ENCODE data around the gene ITPKC. TPM values are rescaled to one million over a fixed set of nuclear protein-coding genes. Genes with fewer than 3 reads are reported as not detected.

The ITPKC gene
- total and polyA plus RNA-seq, 9 of the 15 experiments (the other 6 are each of a cell fraction or from before 2014, with no cell fraction given) = 0.08 to 9.3 (median 5.8) TPM

DNA sequence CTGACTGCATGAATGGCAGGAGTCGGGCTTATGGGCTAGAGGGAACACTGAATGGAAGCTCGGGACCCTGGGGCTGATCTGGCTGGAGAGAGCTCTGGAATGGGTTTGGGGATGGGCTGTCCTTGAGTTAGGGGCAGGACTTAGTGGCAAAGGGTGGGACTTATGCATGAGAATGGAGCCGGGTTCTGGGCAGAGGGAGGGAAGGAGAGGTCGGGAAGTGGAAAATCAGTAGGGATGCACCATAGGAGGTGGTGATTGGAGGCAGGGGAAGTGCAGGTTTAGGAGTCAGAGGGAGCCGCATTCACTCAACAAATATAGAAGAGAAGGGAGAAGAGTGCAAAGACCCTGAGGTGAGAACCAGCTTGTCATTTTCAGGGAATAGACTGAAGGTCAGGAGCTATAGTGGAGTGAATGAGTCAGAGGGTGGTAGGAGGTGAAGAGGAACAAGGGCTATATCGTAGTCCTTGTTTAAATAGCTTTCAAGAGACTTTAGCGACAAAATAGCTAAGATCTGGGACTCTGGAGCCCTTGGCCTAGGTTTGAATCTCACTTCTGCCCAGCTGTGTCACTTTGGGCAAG lies 61.9 kb downstream of the ITPKC start (continued):
- TF ChIP-seq, protein P1, sequence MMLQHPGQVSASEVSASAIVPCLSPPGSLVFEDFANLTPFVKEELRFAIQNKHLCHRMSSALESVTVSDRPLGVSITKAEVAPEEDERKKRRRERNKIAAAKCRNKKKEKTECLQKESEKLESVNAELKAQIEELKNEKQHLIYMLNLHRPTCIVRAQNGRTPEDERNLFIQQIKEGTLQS (IDR thresholded peaks at IDR 0.05) = peak; percentile 54
- TF ChIP-seq, protein P1 (CRISPR knock-in tag; conservative IDR thresholded peaks at IDR 0.05) = no peak
- no peak for TF ChIP-seq ZNF174 (CRISPR knock-in tag; IDR thresholded peaks at IDR 0.05)
- no peak for TF ChIP-seq NFE2L1 (tag; IDR thresholded peaks at IDR 0.05; ENCODE audit: borderline replicate concordance, low read depth)
- TF ChIP-seq LCOR (CRISPR knock-in tag; IDR thresholded peaks at IDR 0.05) = 0 out of 2 replicates have a peak, but pooled peaks have one; percentile 13
- 0 out of 2 replicates have a peak, but pooled peaks have one; percentile 40 for TF ChIP-seq SMARCA4 (IDR thresholded peaks at IDR 0.05)
- TF ChIP-seq, protein P2, sequence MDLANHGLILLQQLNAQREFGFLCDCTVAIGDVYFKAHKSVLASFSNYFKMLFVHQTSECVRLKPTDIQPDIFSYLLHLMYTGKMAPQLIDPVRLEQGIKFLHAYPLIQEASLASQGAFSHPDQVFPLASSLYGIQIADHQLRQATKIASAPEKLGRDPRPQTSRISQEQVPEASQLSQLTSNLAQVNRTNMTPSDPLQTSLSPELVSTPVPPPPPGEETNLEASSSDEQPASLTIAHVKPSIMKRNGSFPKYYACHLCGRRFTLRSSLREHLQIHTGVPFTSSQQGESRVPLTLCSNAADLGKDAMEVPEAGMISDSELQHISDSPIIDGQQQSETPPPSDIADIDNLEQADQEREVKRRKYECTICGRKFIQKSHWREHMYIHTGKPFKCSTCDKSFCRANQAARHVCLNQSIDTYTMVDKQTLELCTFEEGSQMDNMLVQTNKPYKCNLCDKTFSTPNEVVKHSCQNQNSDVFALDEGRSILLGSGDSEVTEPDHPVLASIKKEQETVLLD (IDR thresholded peaks at IDR 0.05) = no peak
- TF ChIP-seq SLC30A9 (CRISPR knock-in tag; IDR thresholded peaks at IDR 0.05) = no peak
- TF ChIP-seq NFE2 (IDR thresholded peaks at IDR 0.05; ENCODE audit: low read depth) = no peak
- no peak for TF ChIP-seq ZBTB8A (IDR thresholded peaks at IDR 0.05; ENCODE audit: partially characterized antibody)
- no peak for TF ChIP-seq EHMT2 (IDR thresholded peaks at IDR 0.05)
- no peak for TF ChIP-seq PHF20 (IDR thresholded peaks at IDR 0.05; ENCODE audit: partially characterized antibody)
- no peak for TF ChIP-seq ASH1L (IDR thresholded peaks at IDR 0.05; ENCODE audit: borderline replicate concordance, low read depth, partially characterized antibody)
